ENCODE data around the gene VARS2. TPM values are rescaled to one million over a fixed set of nuclear protein-coding genes. Genes with fewer than 3 reads are reported as not detected.
"Not testable (repeated sequence)": the region's sequence is repeated elsewhere in the genome, so short reads cannot be mapped to it uniquely, and the experiment has no call there.

Gene VARS2
- total RNA-seq, 4 donors from 2014 or later: 9.7 to 16.5 (median 12.8) TPM

DNA sequence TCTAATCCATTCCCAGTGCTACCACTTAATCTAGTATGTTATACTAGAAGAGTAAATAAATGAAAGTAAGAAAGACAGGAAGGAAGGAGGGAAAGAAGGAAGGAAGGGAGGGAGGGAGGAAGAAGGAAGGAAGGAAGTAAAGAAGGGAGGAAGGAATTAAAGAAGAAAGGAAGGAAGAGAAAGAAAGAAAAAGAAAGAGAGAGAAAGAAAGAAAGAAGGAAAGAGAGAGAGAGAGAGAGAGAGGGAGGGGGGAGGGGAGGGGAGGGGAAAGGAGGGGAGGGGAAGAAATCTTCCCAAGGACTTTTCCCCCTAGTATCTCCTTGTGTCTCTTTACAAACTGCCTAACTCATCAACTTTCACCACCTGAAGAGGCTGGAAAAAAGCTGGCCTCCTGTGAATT lies 48.7 kb downstream of the VARS2 start:
- Histone ChIP-seq H3K27me3 (peaks cover 34% of the 10 kb centered on the region), H3K4me3 (no peak overlapping the region), H3K4me1 (no peaks in the 10 kb centered on the region), H3K36me3 (no peaks in the 10 kb centered on the region), H3K27ac (no peak overlapping the region), H3K9me3 (no peaks in the 10 kb centered on the region)
- TF ChIP-seq EP300 (IDR thresholded peaks at IDR 0.05): no peak
- TF ChIP-seq, protein P1, sequence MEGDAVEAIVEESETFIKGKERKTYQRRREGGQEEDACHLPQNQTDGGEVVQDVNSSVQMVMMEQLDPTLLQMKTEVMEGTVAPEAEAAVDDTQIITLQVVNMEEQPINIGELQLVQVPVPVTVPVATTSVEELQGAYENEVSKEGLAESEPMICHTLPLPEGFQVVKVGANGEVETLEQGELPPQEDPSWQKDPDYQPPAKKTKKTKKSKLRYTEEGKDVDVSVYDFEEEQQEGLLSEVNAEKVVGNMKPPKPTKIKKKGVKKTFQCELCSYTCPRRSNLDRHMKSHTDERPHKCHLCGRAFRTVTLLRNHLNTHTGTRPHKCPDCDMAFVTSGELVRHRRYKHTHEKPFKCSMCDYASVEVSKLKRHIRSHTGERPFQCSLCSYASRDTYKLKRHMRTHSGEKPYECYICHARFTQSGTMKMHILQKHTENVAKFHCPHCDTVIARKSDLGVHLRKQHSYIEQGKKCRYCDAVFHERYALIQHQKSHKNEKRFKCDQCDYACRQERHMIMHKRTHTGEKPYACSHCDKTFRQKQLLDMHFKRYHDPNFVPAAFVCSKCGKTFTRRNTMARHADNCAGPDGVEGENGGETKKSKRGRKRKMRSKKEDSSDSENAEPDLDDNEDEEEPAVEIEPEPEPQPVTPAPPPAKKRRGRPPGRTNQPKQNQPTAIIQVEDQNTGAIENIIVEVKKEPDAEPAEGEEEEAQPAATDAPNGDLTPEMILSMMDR (IDR thresholded peaks at IDR 0.05): no peak
- TF ChIP-seq POLR2AphosphoS5 (IDR thresholded peaks at IDR 0.05): no peak
- no peak for TF ChIP-seq POLR2A (IDR thresholded peaks at IDR 0.05)
- ATAC-seq: no peak

DNA sequence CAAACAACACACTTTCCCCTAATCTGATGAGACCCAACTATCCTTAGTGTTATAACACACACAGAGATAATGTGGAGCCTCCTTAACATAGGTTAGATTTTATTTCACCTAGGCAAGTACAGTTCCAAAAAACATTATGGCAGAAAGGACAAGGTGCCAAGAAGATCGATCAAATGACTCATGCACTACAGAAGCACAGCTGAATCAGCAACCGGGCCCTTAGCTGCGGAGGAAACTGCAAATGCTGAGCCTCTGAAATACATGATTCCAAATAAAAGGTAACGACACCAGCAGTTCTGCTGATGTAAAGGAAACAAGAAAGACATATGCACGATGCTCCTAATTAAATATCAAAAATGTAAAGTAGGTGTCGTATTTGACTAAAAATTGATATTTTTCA lies 49.6 kb downstream of the VARS2 start:
- H3K36me3 ChIP-seq: no peaks in the 10 kb centered on the region
- no peak overlapping the region for H3K4me3 ChIP-seq
- ATAC-seq: no peak
- no peaks in the 10 kb centered on the region for H3K9me3 ChIP-seq
- H3K27ac ChIP-seq: no peak overlapping the region
- WGBS, 2 donors (ENCODE audit: low coverage in 1 of 2): 69 to 76% methylated on average over 5 to 6 of the region's 6 CpGs
- H3K4me1 ChIP-seq: no peaks in the 10 kb centered on the region
- TF ChIP-seq POLR2AphosphoS5 (IDR thresholded peaks at IDR 0.05) (peak; percentile 20), EP300 (IDR thresholded peaks at IDR 0.05) (no peak), POLR2A (IDR thresholded peaks at IDR 0.05) (no peak)
- TF ChIP-seq, protein P1 (IDR thresholded peaks at IDR 0.05): no peak
- peaks cover 26% of the 10 kb centered on the region for H3K27me3 ChIP-seq

DNA sequence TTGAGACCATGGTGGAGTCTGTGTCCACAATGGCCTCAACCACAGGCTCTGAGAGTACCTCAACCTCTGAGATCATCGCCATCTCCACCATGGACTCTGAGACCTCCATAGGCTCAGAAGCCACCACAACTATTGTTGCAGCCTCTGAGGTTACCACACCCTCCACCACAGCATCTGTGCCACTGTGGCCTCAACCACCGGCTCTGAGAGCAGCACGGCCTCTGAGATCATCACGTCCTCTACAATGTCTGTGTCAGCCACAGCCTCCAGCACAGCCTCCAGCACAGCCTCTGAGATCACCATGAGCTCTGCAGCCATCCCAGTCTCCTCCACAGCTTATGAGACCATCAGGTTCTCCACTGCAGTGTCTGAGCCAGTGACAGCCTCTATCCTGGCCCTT lies 50.0 kb downstream of the VARS2 start:
- H3K4me3 ChIP-seq: no peak overlapping the region
- no peaks in the 10 kb centered on the region for H3K9me3 ChIP-seq
- WGBS, 2 donors (ENCODE audit: low coverage in 1 of 2): 67 to 96% methylated on average over 1 to 4 of the region's 4 CpGs
- no peak for ATAC-seq
- H3K27me3 ChIP-seq: peaks cover 26% of the 10 kb centered on the region
- no peak overlapping the region for H3K27ac ChIP-seq
- H3K36me3 ChIP-seq: no peaks in the 10 kb centered on the region
- no peaks in the 10 kb centered on the region for H3K4me1 ChIP-seq
- no peak for TF ChIP-seq POLR2AphosphoS5 (IDR thresholded peaks at IDR 0.05)
- TF ChIP-seq POLR2A (IDR thresholded peaks at IDR 0.05): no peak
- no peak for TF ChIP-seq EP300 (IDR thresholded peaks at IDR 0.05)
- TF ChIP-seq, protein P1 (IDR thresholded peaks at IDR 0.05): no peak

DNA sequence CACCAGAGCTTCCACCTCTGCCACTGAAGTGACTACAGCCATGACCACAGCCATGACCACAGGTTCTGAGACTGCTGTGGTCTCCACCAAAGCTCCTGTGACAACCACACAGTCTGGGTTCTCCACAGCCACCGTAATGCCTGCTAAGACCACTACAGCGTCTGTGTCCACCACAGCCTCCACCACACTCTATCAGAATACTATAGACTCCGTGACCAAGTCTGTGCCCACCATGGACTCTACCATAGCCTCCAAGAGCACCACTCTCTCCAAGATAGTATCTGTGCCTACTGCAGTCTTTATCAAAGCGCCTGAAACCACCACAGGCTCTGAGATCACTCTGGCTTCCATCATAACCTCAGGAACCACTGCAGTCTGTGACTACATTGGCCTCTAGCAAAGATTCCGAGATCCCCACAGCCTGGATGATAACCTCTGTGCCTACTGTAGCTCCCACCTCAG lies 51.1 kb downstream of the VARS2 start:
- no peak overlapping the region for H3K27ac ChIP-seq
- no peak for ATAC-seq
- no peak overlapping the region for H3K4me3 ChIP-seq
- WGBS, 2 donors (ENCODE audit: low coverage in 1 of 2): 78 to 89% methylated on average over 3 of the region's 5 CpGs
- no peaks in the 10 kb centered on the region for H3K36me3 ChIP-seq
- TF ChIP-seq EP300 (IDR thresholded peaks at IDR 0.05) (no peak), POLR2AphosphoS5 (IDR thresholded peaks at IDR 0.05) (no peak)
- TF ChIP-seq, protein P1 (IDR thresholded peaks at IDR 0.05): no peak
- peaks cover 26% of the 10 kb centered on the region for H3K27me3 ChIP-seq
- no peaks in the 10 kb centered on the region for H3K4me1 ChIP-seq
- no peaks in the 10 kb centered on the region for H3K9me3 ChIP-seq

DNA sequence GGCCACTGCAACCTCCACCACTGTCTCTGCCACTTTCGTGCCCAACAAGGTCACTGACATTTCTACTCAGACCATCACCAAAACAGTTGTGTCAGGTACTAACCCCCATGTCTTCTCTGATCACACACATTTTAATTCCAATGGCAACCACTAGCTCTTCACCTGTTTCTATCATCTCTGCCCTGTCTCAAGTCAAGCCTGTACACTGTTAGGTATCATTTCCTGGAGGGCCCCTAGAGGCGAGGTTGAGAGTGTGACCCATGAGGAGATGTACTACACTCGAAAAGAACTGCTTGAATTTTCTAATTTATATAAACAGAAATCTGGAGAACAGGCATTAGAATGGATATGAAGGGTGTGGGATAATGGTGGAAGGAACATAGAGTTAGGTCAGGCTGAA lies 52.1 kb downstream of the VARS2 start:
- no peaks in the 10 kb centered on the region for H3K9me3 ChIP-seq
- no peak overlapping the region for H3K27ac ChIP-seq
- ATAC-seq: no peak
- 67 to 84% methylated on average over 1 to 3 of the region's 3 CpGs for WGBS, 2 donors (ENCODE audit: low coverage in 1 of 2)
- peaks cover 26% of the 10 kb centered on the region for H3K27me3 ChIP-seq
- H3K36me3 ChIP-seq: no peaks in the 10 kb centered on the region
- H3K4me1 ChIP-seq: no peaks in the 10 kb centered on the region
- H3K4me3 ChIP-seq: no peak overlapping the region
- TF ChIP-seq, protein P1 (IDR thresholded peaks at IDR 0.05): no peak
- no peak for TF ChIP-seq EP300 (IDR thresholded peaks at IDR 0.05)

DNA sequence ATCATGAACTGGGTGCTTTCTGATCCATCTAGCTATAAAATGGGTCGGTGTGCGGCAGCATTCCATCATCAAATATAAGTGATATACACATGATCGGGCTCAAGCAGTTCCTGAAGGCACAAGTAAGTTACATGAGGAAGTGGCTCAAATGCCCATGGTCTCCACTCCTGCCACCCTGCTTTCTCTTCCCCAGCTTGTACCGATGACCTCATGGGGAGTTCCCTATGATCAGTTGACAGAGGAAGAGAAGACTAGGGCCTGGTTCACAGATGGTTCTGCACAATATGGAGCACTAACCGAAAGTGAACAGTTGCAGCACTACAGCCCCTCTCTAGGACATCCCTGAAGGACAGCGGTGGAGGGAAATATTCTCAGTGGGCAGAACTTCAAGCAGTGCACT lies 55.1 kb downstream of the VARS2 start:
- not testable (repeated sequence) for H3K27ac ChIP-seq, H3K9me3 ChIP-seq, H3K4me3 ChIP-seq, H3K4me1 ChIP-seq, ATAC-seq, H3K36me3 ChIP-seq
- peaks cover 38% of the 10 kb centered on the region for H3K27me3 ChIP-seq
- WGBS, 2 donors (ENCODE audit: low coverage in 1 of 2): 79 to 97% methylated on average over 5 of the region's 6 CpGs

Data from gastroesophageal sphincter (tissue), 4 donors.